Dedifferentiated amniotic fluid mesenchymal stem cell (primary cell): ENCODE measurements around the gene RTN4IP1.

Source experiments
- DNase-seq: peaks from one replicate; pipeline ENCODE4 v3.0.0-alpha.2; 2016; ENCODE audit errors: extremely low spot score

The RTN4IP1 gene

GRCh38 chr6:106522562-106523250 is 106.6 kb downstream of the RTN4IP1 start:
- no peak for DNase-seq
